Lower leg skin (tissue), 3 donors: ENCODE data around the gene GLDN.

ENCODE experiments used
- CTCF ChIP-seq, 3 donors: fragments of 450-650 bp; IDR thresholded peaks; one replicate each; pipeline ENCODE4 v1.5.1; 2016; ENCODE audit warnings: antibody characterized with exemption in 3 of 3, mild to moderate bottlenecking in 3 of 3, moderate library complexity in 2 of 3
- POLR2A ChIP-seq, 2 donors: fragments of 450-650 bp; IDR thresholded peaks; one replicate each; pipeline ENCODE4 v1.6.1; 2016 to 2017; ENCODE audit warnings: antibody characterized with exemption in 2 of 2, mild to moderate bottlenecking in 1 of 2, moderate library complexity in 1 of 2

GRCh38 chr15:51403946-51404695 is 62.7 kb downstream of the GLDN start:
- TF ChIP-seq POLR2A (IDR thresholded peaks at IDR 0.05): no peak
- TF ChIP-seq CTCF (IDR thresholded peaks at IDR 0.05): no peak
